GM12801 (cell line): ENCODE data around the gene MROH9.

Experiments used
- TF ChIP-seq, protein P1 (sequence below): IDR thresholded peaks from one replicate; pipeline ENCODE4 v1.5.1; 2011; ENCODE audit warnings: control low read depth; ENCODE audit not compliant: insufficient read length; ENCODE audit errors: extremely low read depth

The MROH9 gene

DNA sequence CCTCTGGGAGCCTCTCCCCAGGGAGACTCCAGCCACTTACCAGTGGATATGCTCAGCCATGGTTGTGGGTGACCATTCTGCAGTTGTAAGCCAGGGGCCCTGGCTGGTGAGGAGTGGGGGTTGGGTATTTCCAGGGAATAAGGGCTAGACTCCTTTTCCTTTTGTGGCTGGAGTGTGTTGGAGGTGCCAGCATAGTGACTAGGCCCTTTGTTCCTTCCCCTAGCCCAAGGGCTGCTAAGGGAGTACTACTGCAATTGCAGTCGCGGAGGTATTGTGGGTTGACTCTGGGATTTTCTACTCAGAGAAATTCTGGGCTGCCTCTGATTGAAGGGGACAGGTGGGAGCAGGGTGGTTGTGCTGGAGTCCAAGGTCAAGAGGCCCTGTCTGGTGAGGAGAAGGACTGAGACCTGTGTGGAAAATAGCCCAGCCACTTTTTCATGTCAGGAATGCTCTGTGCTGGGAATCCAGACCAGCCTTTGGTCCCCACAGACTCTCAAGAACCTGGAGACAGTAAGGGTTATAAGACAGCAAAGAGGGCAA is 43.1 kb downstream of the MROH9 start:
- TF ChIP-seq, protein P1, sequence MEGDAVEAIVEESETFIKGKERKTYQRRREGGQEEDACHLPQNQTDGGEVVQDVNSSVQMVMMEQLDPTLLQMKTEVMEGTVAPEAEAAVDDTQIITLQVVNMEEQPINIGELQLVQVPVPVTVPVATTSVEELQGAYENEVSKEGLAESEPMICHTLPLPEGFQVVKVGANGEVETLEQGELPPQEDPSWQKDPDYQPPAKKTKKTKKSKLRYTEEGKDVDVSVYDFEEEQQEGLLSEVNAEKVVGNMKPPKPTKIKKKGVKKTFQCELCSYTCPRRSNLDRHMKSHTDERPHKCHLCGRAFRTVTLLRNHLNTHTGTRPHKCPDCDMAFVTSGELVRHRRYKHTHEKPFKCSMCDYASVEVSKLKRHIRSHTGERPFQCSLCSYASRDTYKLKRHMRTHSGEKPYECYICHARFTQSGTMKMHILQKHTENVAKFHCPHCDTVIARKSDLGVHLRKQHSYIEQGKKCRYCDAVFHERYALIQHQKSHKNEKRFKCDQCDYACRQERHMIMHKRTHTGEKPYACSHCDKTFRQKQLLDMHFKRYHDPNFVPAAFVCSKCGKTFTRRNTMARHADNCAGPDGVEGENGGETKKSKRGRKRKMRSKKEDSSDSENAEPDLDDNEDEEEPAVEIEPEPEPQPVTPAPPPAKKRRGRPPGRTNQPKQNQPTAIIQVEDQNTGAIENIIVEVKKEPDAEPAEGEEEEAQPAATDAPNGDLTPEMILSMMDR, result no peak

DNA sequence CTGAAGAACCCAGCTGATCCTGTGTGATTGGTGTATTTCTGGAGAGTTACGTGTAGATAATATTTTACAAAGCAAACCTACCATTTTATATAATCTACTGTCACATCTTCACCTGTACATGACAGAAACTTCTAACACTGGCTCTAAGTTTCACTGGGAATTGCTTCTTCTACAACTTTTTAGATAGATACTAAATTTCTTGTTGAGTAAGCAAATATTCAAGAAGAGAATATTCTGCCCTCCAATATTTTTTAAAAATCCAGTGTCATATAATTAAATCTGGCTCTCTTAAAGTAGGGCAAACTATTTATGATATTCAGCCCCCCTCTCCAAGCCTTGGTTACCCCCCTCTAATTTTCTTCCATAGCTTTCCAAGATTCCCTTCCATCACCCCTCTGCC is 50.1 kb downstream of the MROH9 start:
- TF ChIP-seq, protein P1, result no peak

DNA sequence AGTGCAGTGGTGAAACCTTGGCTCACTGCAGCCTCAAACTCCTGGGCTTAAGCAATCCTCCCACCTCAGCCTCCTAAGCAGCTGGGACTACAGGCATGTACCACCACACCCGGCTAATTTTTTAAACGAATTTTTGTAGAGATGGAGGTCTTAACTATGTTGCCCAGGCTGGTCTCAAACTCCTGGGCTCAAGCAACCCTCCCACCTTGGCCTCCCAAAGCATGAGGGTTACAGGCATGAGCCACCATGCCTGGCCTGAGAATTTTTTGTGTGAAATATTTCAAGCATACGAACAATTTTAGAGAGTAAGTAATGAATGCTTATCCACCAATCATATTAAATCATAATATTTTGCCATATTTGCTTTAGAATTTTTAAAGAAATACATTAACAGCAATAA is 51.6 kb downstream of the MROH9 start:
- TF ChIP-seq, protein P1, result no peak

DNA sequence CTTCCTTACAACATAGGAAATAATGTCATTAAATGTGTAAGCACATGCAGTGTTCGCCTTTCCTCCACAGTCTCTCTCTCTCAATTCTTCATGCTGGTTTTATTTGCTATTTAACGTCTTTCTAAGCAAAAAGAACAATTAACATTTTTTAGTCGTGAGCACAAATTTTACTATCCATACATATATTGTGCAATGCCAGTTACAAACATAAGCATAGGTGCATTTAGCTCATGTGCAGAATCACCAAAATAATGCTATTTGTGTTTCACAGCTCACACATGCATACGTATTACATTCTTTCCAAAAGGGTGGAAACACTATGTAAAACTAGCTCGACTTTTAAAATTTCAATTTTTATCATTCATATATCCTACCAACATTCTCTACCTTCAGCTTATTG is 52.1 kb downstream of the MROH9 start:
- TF ChIP-seq, protein P1, result no peak

DNA sequence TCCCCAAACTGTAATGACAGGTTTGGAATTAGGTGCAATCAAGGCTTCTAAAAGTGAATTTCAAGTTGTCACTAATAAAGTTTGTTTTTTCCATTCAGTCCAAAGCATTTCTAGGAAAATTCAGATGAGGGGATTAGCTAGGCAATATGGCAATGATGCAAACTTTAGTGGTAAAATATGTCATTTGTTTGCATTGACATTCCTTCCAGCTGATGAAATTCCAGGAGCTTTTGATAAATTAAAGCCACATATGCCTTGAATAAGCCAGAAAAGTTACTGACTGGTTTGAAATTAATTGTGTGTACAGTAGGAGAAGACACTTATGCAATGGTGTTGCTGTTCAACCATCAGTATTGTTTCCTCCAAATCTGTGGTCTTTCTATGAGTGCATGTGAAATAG is 57.8 kb downstream of the MROH9 start:
- TF ChIP-seq, protein P1, result no peak

DNA sequence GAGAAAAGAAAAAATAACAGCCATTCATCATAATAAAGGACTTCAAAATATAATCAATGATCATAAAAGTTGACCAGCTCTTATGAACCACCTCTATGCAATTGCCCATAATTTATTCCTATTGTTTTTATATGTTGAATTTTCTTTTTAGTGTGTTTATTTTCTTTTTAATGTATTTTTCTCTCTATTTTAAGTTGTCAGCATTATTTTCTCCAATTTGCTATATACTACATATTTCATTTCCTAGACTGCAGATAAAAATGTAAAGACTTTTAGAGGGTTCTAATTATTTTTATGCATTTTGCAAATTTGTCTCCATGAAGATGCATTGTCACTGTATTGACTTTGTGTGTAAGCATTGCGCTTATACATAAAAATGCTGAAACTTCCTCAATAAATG is 58.4 kb downstream of the MROH9 start:
- TF ChIP-seq, protein P1, result no peak

DNA sequence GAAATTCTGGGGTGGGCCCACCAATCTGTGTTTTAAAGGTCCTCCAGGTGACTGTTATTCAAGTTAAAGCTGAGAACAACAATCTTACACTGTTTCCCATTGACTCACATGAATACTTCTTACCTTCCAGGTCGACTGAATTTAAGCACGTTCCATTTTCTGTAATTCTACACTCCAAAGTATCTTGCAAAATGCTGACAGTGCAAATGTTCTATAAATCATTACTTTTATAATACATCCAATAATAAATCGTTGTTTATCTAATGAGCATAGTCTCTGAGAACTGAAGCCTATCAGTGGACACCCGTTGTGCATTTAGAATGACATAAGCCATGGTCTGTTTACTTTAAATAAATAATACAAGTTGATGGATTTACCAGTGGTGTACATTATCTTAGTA is 79.5 kb downstream of the MROH9 start:
- TF ChIP-seq, protein P1, result no peak
